HepG2 (cell line): ENCODE data around the gene HSF4. TPM values are rescaled to one million over a fixed set of nuclear protein-coding genes. Genes with fewer than 3 reads are reported as not detected.

Experiments used
- EED ChIP-seq: sonication (generic); formaldehyde crosslinking; IDR thresholded peaks from 2 replicates; pipeline ENCODE4 v1.5.0; 2020; ENCODE audit warnings: mild to moderate bottlenecking, missing genetic modification reagents
- GLI4 ChIP-seq: sonication (generic); formaldehyde crosslinking; IDR thresholded peaks from 2 replicates; pipeline ENCODE4 v1.5.1; 2020; ENCODE audit warnings: missing genetic modification reagents, mild to moderate bottlenecking, moderate library complexity, borderline replicate concordance
- NFRKB ChIP-seq: fragments of 450-650 bp; IDR thresholded peaks from 2 replicates; pipeline ENCODE4 v1.6.1; 2017
- PRPF4 ChIP-seq: fragments of 200-400 bp; formaldehyde crosslinking; IDR thresholded peaks from 2 replicates; pipeline ENCODE4 v1.6.1; 2016; ENCODE audit warnings: low read length, low read depth; ENCODE audit not compliant: poor library complexity, severe bottlenecking
- SMC3 ChIP-seq: IDR thresholded peaks from 2 replicates; pipeline ENCODE4 v1.6.1; 2011; ENCODE audit warnings: low read length, improper control_type of control experiment
- TP53 ChIP-seq: sonication (generic); formaldehyde crosslinking; conservative IDR thresholded peaks from 2 replicates; pipeline ENCODE4 v1.4.0; 2020; ENCODE audit warnings: missing genetic modification reagents
- TSC22D2 ChIP-seq: sonication (generic); formaldehyde crosslinking; IDR thresholded peaks from 2 replicates; pipeline ENCODE4 v1.5.1; 2020; ENCODE audit warnings: missing genetic modification reagents, mild to moderate bottlenecking, borderline replicate concordance
- ZFP41 ChIP-seq: sonication (generic); formaldehyde crosslinking; IDR thresholded peaks from 2 replicates; pipeline ENCODE4 v1.4.0; 2020; ENCODE audit warnings: mild to moderate bottlenecking, missing genetic modification reagents, borderline replicate concordance
- ZFP90 ChIP-seq: sonication (generic); formaldehyde crosslinking; IDR thresholded peaks from 2 replicates; pipeline ENCODE4 v1.8.0; 2022; ENCODE audit warnings: missing genetic modification reagents, mild to moderate bottlenecking, inconsistent platforms, borderline replicate concordance
- ZNF619 ChIP-seq: sonication (generic); formaldehyde crosslinking; IDR thresholded peaks from 2 replicates; pipeline ENCODE4 v1.4.0; 2020; ENCODE audit warnings: mild to moderate bottlenecking, missing genetic modification reagents
- ZNF670 ChIP-seq: sonication (generic); formaldehyde crosslinking; IDR thresholded peaks from 2 replicates; pipeline ENCODE4 v1.8.0; 2022; ENCODE audit warnings: mild to moderate bottlenecking, missing genetic modification reagents, borderline replicate concordance
- ZNF773 ChIP-seq: sonication (generic); formaldehyde crosslinking; IDR thresholded peaks from 2 replicates; pipeline ENCODE4 v1.4.0; 2020; ENCODE audit warnings: missing genetic modification reagents, borderline replicate concordance
- polyA plus RNA-seq, 8 experiments: library from polyadenylated mRNA; depleted of rRNA in 3 of 8; stranded (reverse) in 7 of 8; unstranded in 1 of 8; fragments of >200 nt; fragmentation: Illumina TruSeq in 4 of 8; extraction: Trizol in 4 of 8; gene quantifications; 2 replicates each; pipeline versions ENCODE4 v1.2.1 to v1.2.3, GENCODE V29; 2011 to 2016; ENCODE audit warnings: low read depth in 4 of 8, missing spikeins in 1 of 8, mixed read lengths in 1 of 8; ENCODE audit not compliant: insufficient read depth in 1 of 8
- total RNA-seq, 5 experiments: library from RNA; depleted of rRNA; stranded (reverse); fragments of >200 nt; fragmentation: Illumina TruSeq; extraction: Trizol; gene quantifications; 2 replicates each; pipeline ENCODE4 v1.2.3, GENCODE V29; 2016; ENCODE audit warnings: low read depth in 1 of 5
- TF ChIP-seq, protein P1 (sequence below): sonication (generic); formaldehyde crosslinking; IDR thresholded peaks from 2 replicates; pipeline ENCODE4 v1.5.0; 2020; ENCODE audit warnings: mild to moderate bottlenecking, missing genetic modification reagents, moderate library complexity
- TF ChIP-seq, protein P2 (sequence below): sonication (generic); formaldehyde crosslinking; IDR thresholded peaks from 2 replicates; pipeline ENCODE4 v1.8.0; 2022; ENCODE audit warnings: low read depth, missing genetic modification reagents
- TF ChIP-seq, protein P3 (sequence below): IDR thresholded peaks from 2 replicates; pipeline ENCODE4 v1.6.1; 2016
- TF ChIP-seq, protein P4 (sequence below): sonication (generic); formaldehyde crosslinking; IDR thresholded peaks from 2 replicates; pipeline ENCODE4 v1.5.1; 2020; ENCODE audit warnings: mild to moderate bottlenecking, missing genetic modification reagents, moderate library complexity
- TF ChIP-seq, protein P5 (sequence below): sonication (generic); formaldehyde crosslinking; IDR thresholded peaks from 2 replicates; pipeline ENCODE4 v1.4.0; 2020; ENCODE audit warnings: low read depth, mild to moderate bottlenecking, missing genetic modification reagents
- TF ChIP-seq, protein P6 (sequence below): IDR thresholded peaks from 2 replicates; pipeline ENCODE4 v1.6.1; 2012; ENCODE audit warnings: inconsistent platforms
- TF ChIP-seq, protein P7 (sequence below): sonication (generic); formaldehyde crosslinking; IDR thresholded peaks from 2 replicates; pipeline ENCODE4 v1.4.0; 2020; ENCODE audit warnings: mild to moderate bottlenecking, missing genetic modification reagents
- TF ChIP-seq, protein P8 (sequence below): IDR thresholded peaks from 2 replicates; pipeline ENCODE4 v1.6.1; 2016; ENCODE audit warnings: low read depth, control low read depth

The HSF4 gene
- total and polyA plus RNA-seq, 2 of the 13 experiments (the other 11 are each of a cell fraction or from before 2014, with no cell fraction given), result 3.5 to 16.9 TPM

DNA sequence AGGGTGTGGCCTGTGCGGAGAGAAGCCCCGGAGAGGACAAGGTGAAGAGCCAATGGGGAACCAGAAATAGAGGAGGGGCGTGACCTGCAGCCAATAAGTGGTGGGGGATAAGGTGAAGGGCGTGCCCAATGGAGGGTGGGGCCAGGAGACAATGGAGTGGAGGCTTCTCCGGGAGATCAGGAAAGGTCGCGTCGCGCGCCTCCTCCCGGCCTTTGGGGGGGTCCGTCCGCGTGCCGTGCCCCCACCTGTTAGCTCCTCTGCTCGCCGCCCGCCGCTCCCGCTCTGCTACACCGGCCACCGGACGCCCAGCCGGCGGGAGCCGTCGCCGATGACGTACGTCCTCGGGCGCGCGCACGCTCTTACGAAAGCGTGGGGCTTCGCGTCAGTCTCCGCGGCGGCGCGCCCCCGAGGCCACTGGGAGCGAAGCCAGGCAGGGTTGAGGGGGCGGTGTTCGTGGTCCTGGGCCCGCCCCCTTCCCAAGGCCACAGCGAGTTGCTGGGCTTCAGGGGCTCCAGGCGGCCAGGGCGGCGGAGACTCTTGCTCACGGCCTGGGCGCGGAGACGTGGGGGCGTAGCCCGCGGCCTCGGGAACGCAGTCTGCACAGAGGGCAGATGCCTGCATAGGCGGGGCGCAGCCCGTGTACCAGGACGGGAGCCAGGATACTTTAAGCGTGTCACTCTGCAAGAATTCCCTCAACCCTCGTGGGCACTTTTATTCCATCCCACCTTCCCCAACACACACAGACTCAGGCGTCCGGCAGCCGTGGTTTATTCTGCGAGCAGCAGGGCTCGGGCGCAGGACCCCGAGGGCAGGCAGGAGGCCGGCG, 19.3 kb downstream of the HSF4 start, which contains the start of gene MATCAP1 (continued):
- TF ChIP-seq, protein P1, sequence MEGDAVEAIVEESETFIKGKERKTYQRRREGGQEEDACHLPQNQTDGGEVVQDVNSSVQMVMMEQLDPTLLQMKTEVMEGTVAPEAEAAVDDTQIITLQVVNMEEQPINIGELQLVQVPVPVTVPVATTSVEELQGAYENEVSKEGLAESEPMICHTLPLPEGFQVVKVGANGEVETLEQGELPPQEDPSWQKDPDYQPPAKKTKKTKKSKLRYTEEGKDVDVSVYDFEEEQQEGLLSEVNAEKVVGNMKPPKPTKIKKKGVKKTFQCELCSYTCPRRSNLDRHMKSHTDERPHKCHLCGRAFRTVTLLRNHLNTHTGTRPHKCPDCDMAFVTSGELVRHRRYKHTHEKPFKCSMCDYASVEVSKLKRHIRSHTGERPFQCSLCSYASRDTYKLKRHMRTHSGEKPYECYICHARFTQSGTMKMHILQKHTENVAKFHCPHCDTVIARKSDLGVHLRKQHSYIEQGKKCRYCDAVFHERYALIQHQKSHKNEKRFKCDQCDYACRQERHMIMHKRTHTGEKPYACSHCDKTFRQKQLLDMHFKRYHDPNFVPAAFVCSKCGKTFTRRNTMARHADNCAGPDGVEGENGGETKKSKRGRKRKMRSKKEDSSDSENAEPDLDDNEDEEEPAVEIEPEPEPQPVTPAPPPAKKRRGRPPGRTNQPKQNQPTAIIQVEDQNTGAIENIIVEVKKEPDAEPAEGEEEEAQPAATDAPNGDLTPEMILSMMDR (CRISPR knock-in tag), result peak; percentile 45
- TF ChIP-seq ZFP90 (CRISPR knock-in tag) (no peak; the same call in 1 of the 2 replicates), TSC22D2 (CRISPR knock-in tag) (peak; percentile 76; the same call in 1 of the 2 replicates), PRPF4 (no peak), NFRKB (no peak), ZNF773 (CRISPR knock-in tag) (0 out of 2 replicates have a peak, but pooled peaks have one; percentile 20), ZNF619 (CRISPR knock-in tag) (0 out of 2 replicates have a peak, but pooled peaks have one; percentile 72), TP53 (CRISPR knock-in tag) (no peak; the same call in 1 of the 2 replicates), GLI4 (CRISPR knock-in tag) (peak; percentile 79; the same call in 1 of the 2 replicates), SMC3 (no peak), ZNF670 (CRISPR knock-in tag) (peak; percentile 22; the same call in 1 of the 2 replicates), EED (CRISPR knock-in tag) (no peak), ZFP41 (CRISPR knock-in tag) (peak; percentile 25; the same call in 1 of the 2 replicates)
- TF ChIP-seq, protein P2, sequence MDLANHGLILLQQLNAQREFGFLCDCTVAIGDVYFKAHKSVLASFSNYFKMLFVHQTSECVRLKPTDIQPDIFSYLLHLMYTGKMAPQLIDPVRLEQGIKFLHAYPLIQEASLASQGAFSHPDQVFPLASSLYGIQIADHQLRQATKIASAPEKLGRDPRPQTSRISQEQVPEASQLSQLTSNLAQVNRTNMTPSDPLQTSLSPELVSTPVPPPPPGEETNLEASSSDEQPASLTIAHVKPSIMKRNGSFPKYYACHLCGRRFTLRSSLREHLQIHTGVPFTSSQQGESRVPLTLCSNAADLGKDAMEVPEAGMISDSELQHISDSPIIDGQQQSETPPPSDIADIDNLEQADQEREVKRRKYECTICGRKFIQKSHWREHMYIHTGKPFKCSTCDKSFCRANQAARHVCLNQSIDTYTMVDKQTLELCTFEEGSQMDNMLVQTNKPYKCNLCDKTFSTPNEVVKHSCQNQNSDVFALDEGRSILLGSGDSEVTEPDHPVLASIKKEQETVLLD (CRISPR knock-in tag), result peak; percentile 97
- TF ChIP-seq, protein P3, sequence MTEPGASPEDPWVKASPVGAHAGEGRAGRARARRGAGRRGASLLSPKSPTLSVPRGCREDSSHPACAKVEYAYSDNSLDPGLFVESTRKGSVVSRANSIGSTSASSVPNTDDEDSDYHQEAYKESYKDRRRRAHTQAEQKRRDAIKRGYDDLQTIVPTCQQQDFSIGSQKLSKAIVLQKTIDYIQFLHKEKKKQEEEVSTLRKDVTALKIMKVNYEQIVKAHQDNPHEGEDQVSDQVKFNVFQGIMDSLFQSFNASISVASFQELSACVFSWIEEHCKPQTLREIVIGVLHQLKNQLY (CRISPR knock-in tag), result peak; percentile 67
- TF ChIP-seq, protein P4, sequence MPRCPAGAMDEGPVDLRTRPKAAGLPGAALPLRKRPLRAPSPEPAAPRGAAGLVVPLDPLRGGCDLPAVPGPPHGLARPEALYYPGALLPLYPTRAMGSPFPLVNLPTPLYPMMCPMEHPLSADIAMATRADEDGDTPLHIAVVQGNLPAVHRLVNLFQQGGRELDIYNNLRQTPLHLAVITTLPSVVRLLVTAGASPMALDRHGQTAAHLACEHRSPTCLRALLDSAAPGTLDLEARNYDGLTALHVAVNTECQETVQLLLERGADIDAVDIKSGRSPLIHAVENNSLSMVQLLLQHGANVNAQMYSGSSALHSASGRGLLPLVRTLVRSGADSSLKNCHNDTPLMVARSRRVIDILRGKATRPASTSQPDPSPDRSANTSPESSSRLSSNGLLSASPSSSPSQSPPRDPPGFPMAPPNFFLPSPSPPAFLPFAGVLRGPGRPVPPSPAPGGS (CRISPR knock-in tag), result peak; percentile 85
- TF ChIP-seq, protein P5, sequence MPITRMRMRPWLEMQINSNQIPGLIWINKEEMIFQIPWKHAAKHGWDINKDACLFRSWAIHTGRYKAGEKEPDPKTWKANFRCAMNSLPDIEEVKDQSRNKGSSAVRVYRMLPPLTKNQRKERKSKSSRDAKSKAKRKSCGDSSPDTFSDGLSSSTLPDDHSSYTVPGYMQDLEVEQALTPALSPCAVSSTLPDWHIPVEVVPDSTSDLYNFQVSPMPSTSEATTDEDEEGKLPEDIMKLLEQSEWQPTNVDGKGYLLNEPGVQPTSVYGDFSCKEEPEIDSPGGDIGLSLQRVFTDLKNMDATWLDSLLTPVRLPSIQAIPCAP (CRISPR knock-in tag), result no peak
- TF ChIP-seq, protein P6, sequence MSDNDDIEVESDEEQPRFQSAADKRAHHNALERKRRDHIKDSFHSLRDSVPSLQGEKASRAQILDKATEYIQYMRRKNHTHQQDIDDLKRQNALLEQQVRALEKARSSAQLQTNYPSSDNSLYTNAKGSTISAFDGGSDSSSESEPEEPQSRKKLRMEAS, result peak; percentile 79
- TF ChIP-seq, protein P7, sequence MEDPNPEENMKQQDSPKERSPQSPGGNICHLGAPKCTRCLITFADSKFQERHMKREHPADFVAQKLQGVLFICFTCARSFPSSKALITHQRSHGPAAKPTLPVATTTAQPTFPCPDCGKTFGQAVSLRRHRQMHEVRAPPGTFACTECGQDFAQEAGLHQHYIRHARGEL (CRISPR knock-in tag), result no peak
- TF ChIP-seq, protein P8, sequence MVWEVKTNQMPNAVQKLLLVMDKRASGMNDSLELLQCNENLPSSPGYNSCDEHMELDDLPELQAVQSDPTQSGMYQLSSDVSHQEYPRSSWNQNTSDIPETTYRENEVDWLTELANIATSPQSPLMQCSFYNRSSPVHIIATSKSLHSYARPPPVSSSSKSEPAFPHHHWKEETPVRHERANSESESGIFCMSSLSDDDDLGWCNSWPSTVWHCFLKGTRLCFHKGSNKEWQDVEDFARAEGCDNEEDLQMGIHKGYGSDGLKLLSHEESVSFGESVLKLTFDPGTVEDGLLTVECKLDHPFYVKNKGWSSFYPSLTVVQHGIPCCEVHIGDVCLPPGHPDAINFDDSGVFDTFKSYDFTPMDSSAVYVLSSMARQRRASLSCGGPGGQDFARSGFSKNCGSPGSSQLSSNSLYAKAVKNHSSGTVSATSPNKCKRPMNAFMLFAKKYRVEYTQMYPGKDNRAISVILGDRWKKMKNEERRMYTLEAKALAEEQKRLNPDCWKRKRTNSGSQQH, result peak; percentile 96; the same call in 1 of the 2 replicates
